ENCODE measurements around the gene URGCP. TPM values are rescaled to one million over a fixed set of nuclear protein-coding genes. Genes with fewer than 3 reads are reported as not detected.

URGCP gene
- total RNA-seq, 1 donor from 2014 or later = 29.1 TPM

DNA sequence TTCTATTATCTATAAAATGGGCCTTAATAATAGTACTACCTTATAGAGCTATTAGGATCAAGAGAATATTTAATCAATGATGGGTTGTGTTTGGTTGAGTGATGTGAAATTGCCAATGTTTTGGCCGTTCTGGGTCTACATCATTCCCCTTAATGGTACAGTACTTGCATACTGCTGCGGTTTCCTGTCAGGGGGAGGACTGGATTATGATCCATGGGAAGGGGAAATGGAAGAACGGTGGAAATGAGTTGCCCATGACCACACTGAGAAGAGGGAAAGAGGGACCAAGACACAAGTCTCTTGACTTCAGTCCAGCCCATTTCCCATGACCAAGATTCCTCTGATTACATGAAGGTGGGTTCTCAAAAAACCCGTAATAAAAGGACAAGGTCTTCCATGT lies 36.1 kb downstream of the URGCP start:
- TF ChIP-seq, protein P1, sequence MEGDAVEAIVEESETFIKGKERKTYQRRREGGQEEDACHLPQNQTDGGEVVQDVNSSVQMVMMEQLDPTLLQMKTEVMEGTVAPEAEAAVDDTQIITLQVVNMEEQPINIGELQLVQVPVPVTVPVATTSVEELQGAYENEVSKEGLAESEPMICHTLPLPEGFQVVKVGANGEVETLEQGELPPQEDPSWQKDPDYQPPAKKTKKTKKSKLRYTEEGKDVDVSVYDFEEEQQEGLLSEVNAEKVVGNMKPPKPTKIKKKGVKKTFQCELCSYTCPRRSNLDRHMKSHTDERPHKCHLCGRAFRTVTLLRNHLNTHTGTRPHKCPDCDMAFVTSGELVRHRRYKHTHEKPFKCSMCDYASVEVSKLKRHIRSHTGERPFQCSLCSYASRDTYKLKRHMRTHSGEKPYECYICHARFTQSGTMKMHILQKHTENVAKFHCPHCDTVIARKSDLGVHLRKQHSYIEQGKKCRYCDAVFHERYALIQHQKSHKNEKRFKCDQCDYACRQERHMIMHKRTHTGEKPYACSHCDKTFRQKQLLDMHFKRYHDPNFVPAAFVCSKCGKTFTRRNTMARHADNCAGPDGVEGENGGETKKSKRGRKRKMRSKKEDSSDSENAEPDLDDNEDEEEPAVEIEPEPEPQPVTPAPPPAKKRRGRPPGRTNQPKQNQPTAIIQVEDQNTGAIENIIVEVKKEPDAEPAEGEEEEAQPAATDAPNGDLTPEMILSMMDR (IDR thresholded peaks at IDR 0.05) = no peak
- Histone ChIP-seq H3K27me3 (no peaks in the 10 kb centered on the region), H3K4me1 (peaks cover 16% of the 10 kb centered on the region), H3K4me3 (peak overlapping the region; percentile 72), H3K36me3 (peaks cover 17% of the 10 kb centered on the region), H3K27ac (peak overlapping the region; percentile 83), H3K9me3 (no peaks in the 10 kb centered on the region)
- ATAC-seq (no peak), DNase-seq (no peak)
- intact Hi-C loops (cut with DNase I) = no loop called here

DNA sequence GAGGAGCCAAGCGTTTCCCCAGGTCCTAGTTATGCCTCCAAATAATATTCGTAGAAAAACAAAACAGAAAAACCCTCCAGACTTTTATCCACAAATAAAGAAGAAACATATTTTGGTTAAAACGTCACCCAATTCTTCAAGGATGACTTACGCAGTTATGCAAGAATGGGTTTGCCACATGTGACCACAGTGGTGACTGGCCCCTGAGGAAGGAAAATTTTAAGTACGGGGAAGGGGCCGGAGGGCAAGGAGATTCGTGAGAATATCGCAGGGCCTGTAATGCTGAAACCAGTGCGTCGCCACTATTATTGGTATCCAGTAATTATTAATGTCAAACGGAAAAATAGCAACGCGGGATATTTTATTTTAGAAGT lies 36.5 kb downstream of the URGCP start:
- DNase-seq = no peak
- peak overlapping the region; percentile 72 for H3K4me3 ChIP-seq
- ATAC-seq = peak; percentile 15
- H3K9me3 ChIP-seq = no peaks in the 10 kb centered on the region
- H3K4me1 ChIP-seq = peaks cover 16% of the 10 kb centered on the region
- TF ChIP-seq, protein P1 (IDR thresholded peaks at IDR 0.05) = no peak
- peak overlapping the region; percentile 83 for H3K27ac ChIP-seq
- H3K36me3 ChIP-seq = peaks cover 13% of the 10 kb centered on the region
- intact Hi-C loops (cut with DNase I) = no loop called here
- no peaks in the 10 kb centered on the region for H3K27me3 ChIP-seq

DNA sequence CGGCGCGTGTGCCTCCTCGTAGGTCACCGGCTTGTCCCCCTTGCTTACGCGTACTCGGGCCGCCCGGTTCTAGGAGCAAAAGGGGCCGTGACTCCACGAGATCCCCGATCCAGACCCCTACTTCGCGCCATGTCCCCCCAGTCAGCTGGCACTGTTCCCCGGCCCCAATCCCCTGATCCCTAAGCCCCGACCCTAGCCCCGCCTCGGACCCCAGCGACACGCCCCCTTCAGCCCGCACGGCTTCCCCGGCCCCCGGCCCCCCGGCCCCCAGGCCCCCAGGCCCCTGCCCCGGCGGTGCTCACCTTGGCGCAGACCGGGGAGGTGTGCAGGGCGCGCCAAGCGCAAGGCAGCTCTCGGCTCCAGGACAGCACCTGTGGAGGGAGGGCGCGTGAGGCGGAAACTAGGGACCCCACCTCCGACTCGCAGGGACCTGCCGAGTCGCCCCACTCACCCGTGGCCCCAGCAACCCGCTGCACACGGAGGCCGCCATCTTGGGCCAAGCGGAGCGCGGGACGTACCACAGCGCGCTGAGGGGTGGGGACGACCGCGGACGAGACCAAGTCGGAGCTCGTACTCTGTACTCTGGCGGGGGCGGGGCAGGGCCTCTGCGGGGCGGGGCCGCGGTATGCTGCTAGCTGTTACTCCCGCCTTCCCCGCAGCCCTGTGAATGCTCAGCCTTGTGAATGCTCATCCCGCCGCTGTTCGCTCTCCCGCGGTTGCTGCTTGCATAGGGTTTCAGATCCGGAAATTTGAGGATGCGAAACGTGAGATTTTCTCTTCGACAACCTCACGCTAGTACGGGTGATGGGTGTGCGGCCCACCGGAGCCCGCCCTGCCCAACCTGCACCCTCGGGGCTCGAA lies 37.2 kb downstream of the URGCP start, which contains the start of gene MRPS24:
Gene MRPS24, minus strand, starts transcription at position 512 of the 861 bp plus-strand sequence. Its CDS starts 22 bp downstream, at position 490.
- H3K4me1 ChIP-seq = peaks cover 16% of the 10 kb centered on the region
- peaks cover 12% of the 10 kb centered on the region for H3K36me3 ChIP-seq
- H3K27ac ChIP-seq = peak within 1 kb of the TSS; percentile 83
- TF ChIP-seq, protein P1 (IDR thresholded peaks at IDR 0.05) = no peak
- ATAC-seq = peak; percentile 100
- DNase-seq = peak; percentile 98
- no peaks in the 10 kb centered on the region for H3K27me3 ChIP-seq
- intact Hi-C loops (cut with DNase I) = no loop called here
- H3K9me3 ChIP-seq = no peaks in the 10 kb centered on the region
- H3K4me3 ChIP-seq = peak within 1 kb of the TSS; percentile 72

DNA sequence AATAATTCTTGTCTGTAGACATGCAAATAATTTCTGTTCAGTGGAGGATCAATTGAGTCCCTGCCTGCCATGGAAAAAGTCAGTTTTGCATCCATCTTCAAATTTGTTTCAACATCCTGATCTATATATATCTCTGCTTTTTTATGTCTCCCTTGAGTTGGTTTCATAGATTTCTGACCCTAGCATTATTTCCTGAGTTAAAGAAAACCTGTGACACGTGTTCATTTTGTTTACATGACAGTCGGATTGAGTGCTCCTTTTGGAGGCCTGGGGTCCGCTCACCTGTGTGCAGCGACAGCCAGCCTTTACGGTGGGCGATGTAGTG lies 37.8 kb downstream of the URGCP start:
- Histone ChIP-seq H3K27ac (peak overlapping the region; percentile 83), H3K9me3 (no peaks in the 10 kb centered on the region), H3K27me3 (no peaks in the 10 kb centered on the region), H3K4me3 (peak overlapping the region; percentile 72), H3K4me1 (peaks cover 16% of the 10 kb centered on the region), H3K36me3 (peaks cover 12% of the 10 kb centered on the region)
- DNase-seq (no peak), ATAC-seq (no peak)
- TF ChIP-seq, protein P1 (IDR thresholded peaks at IDR 0.05) = no peak
- intact Hi-C loops (cut with DNase I) = no loop called here

DNA sequence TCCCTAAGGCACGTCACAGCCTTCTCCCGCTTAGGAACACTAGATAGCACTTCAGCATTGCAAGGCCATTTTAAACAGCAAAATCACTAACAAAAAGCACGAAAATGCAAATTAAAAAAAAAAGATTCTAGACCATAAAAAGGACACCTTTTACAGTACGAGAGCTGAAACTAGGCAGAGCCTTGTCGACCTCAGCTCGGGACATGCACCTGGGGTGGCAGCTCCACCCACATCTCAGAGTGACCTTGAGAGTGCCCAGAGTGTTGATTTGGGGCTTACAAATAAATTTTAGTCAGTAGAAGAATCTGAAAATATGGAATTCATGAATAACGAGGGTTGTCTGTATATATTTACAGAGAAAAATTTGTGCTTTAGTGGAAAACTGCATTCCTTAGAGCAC lies 38.2 kb downstream of the URGCP start:
- DNase-seq (no peak), ATAC-seq (no peak)
- intact Hi-C loops (cut with DNase I) = no loop called here
- peak overlapping the region; percentile 72 for H3K4me3 ChIP-seq
- TF ChIP-seq, protein P1 (IDR thresholded peaks at IDR 0.05) = no peak
- no peaks in the 10 kb centered on the region for H3K9me3 ChIP-seq
- H3K4me1 ChIP-seq = peaks cover 16% of the 10 kb centered on the region
- H3K27ac ChIP-seq = no peak overlapping the region
- peaks cover 12% of the 10 kb centered on the region for H3K36me3 ChIP-seq
- no peaks in the 10 kb centered on the region for H3K27me3 ChIP-seq

All from upper lobe of right lung (tissue), 1 donor.